Measurements from ENCODE around the gene ABHD12. TPM values are rescaled to one million over a fixed set of nuclear protein-coding genes. Genes with fewer than 3 reads are reported as not detected.

The ABHD12 gene
- polyA plus RNA-seq, 6 donors from 2014 or later, result 15.7 to 23.1 (median 20.3) TPM

GRCh38 chr20:25297141-25297905 lies 93.3 kb downstream of the ABHD12 start:
- Mint-ChIP-seq H3K9me3 (no peaks in the 10 kb centered on the region), H3K4me1 (peaks cover 4 to 6% (median 6%) of the 10 kb centered on the region in 3 donors), H3K36me3 (no peaks in the 10 kb centered on the region), H3K27ac (peak overlapping the region in 1 of 6 donors; percentile 81), H3K4me3 (peak overlapping the region in 1 of 8 donors; percentile 29), H3K27me3 (no peaks in the 10 kb centered on the region)
- DNase-seq (no peak), ATAC-seq (ENCODE audit: low read depth in 2 of 2) (no peak)

- no peaks in the 10 kb centered on the region for H3K36me3 Mint-ChIP-seq
- ATAC-seq (ENCODE audit: low read depth in 2 of 2), result no peak
- no peaks in the 10 kb centered on the region for H3K9me3 Mint-ChIP-seq
- no peak for DNase-seq
- peaks cover 4 to 6% (median 6%) of the 10 kb centered on the region in 3 donors for H3K4me1 Mint-ChIP-seq
- H3K4me3 Mint-ChIP-seq, result no peak overlapping the region
- H3K27me3 Mint-ChIP-seq, result no peaks in the 10 kb centered on the region
- peak overlapping the region in 4 of 6 donors; percentile 11 to 47 (median 16) for H3K27ac Mint-ChIP-seq
Observed at GRCh38 chr20:25296094-25297093, 94.2 kb downstream of the ABHD12 start.

- H3K9me3 Mint-ChIP-seq, result no peaks in the 10 kb centered on the region
- DNase-seq (no peak), ATAC-seq (ENCODE audit: low read depth in 2 of 2) (no peak)
- H3K4me1 Mint-ChIP-seq, result peaks cover 4 to 6% (median 6%) of the 10 kb centered on the region in 3 donors
- H3K27ac Mint-ChIP-seq, result no peak overlapping the region
- H3K36me3 Mint-ChIP-seq, result no peaks in the 10 kb centered on the region
- H3K4me3 Mint-ChIP-seq, result no peak overlapping the region
- no peaks in the 10 kb centered on the region for H3K27me3 Mint-ChIP-seq
Observed at GRCh38 chr20:25295386-25296093, 95.1 kb downstream of the ABHD12 start.

GRCh38 chr20:25294459-25295385 lies 95.9 kb downstream of the ABHD12 start:
- Mint-ChIP-seq H3K4me1 (peaks cover 4 to 6% (median 6%) of the 10 kb centered on the region in 3 donors), H3K9me3 (no peaks in the 10 kb centered on the region), H3K27ac (no peak overlapping the region), H3K27me3 (no peaks in the 10 kb centered on the region), H3K4me3 (no peak overlapping the region), H3K36me3 (no peaks in the 10 kb centered on the region)
- peak; percentile 83 to 92 for ATAC-seq (ENCODE audit: low read depth in 2 of 2)
- peak; percentile 61 for DNase-seq

GRCh38 chr20:25293910-25294458 lies 96.7 kb downstream of the ABHD12 start:
- no peaks in the 10 kb centered on the region for H3K36me3 Mint-ChIP-seq
- H3K27ac Mint-ChIP-seq, result no peak overlapping the region
- peaks cover 4 to 7% (median 6%) of the 10 kb centered on the region in 3 donors for H3K4me1 Mint-ChIP-seq

GRCh38 chr20:25293507-25293906 lies 97.1 kb downstream of the ABHD12 start:
- Mint-ChIP-seq H3K9me3 (no peaks in the 10 kb centered on the region), H3K4me1 (peaks cover 7 to 12% (median 7%) of the 10 kb centered on the region in 3 donors), H3K27me3 (no peaks in the 10 kb centered on the region), H3K4me3 (no peak overlapping the region), H3K27ac (peak overlapping the region in 1 of 6 donors; percentile 66), H3K36me3 (no peaks in the 10 kb centered on the region)
- ATAC-seq (ENCODE audit: low read depth in 2 of 2) (no peak), DNase-seq (no peak)

More at GRCh38 chr20:25293910-25294458, 96.7 kb downstream of the ABHD12 start:
- ATAC-seq (ENCODE audit: low read depth in 2 of 2), result no peak
- DNase-seq, result no peak
- H3K4me3 Mint-ChIP-seq, result no peak overlapping the region
- H3K27me3 Mint-ChIP-seq, result no peaks in the 10 kb centered on the region
- H3K9me3 Mint-ChIP-seq, result no peaks in the 10 kb centered on the region

- peaks cover 7 to 17% (median 7%) of the 10 kb centered on the region in 3 donors for H3K4me1 Mint-ChIP-seq
- no peaks in the 10 kb centered on the region for H3K36me3 Mint-ChIP-seq
- ATAC-seq (ENCODE audit: low read depth in 2 of 2) (no peak), DNase-seq (no peak)
- H3K27me3 Mint-ChIP-seq, result no peaks in the 10 kb centered on the region
- H3K4me3 Mint-ChIP-seq, result no peak overlapping the region
- H3K9me3 Mint-ChIP-seq, result no peaks in the 10 kb centered on the region
- H3K27ac Mint-ChIP-seq, result no peak overlapping the region
Observed at GRCh38 chr20:25292176-25292891, 98.3 kb downstream of the ABHD12 start.

- no peak for DNase-seq
- Mint-ChIP-seq H3K36me3 (peaks cover 7% of the 10 kb centered on the region in 2 donors), H3K9me3 (no peaks in the 10 kb centered on the region)
Observed at GRCh38 chr20:25291432-25292133, 99.1 kb downstream of the ABHD12 start.

GRCh38 chr20:25290646-25291431 lies 99.8 kb downstream of the ABHD12 start:
- no peaks in the 10 kb centered on the region for H3K27me3 Mint-ChIP-seq
- H3K27ac Mint-ChIP-seq, result no peak overlapping the region
- H3K9me3 Mint-ChIP-seq, result no peaks in the 10 kb centered on the region
- H3K4me3 Mint-ChIP-seq, result no peak overlapping the region
- ATAC-seq (ENCODE audit: low read depth in 2 of 2), result no peak
- H3K4me1 Mint-ChIP-seq, result peaks cover 7 to 11% (median 7%) of the 10 kb centered on the region in 3 donors
- no peak for DNase-seq
- peaks cover 10 to 11% of the 10 kb centered on the region in 2 donors for H3K36me3 Mint-ChIP-seq

More at GRCh38 chr20:25291432-25292133, 99.1 kb downstream of the ABHD12 start:
- Mint-ChIP-seq H3K4me3 (no peak overlapping the region), H3K4me1 (peaks cover 7 to 15% (median 7%) of the 10 kb centered on the region in 3 donors), H3K27me3 (no peaks in the 10 kb centered on the region), H3K27ac (no peak overlapping the region)
- no peak for ATAC-seq (ENCODE audit: low read depth in 2 of 2)

GRCh38 chr20:25289886-25290597 lies 100.6 kb downstream of the ABHD12 start:
- no peaks in the 10 kb centered on the region for H3K27me3 Mint-ChIP-seq
- H3K9me3 Mint-ChIP-seq, result no peaks in the 10 kb centered on the region
- ATAC-seq (ENCODE audit: low read depth in 2 of 2), result no peak
- no peak overlapping the region for H3K4me3 Mint-ChIP-seq
- H3K36me3 Mint-ChIP-seq, result peaks cover 17 to 19% of the 10 kb centered on the region in 2 donors
- H3K4me1 Mint-ChIP-seq, result peaks cover 7 to 11% (median 7%) of the 10 kb centered on the region in 3 donors
- DNase-seq, result no peak
- no peak overlapping the region for H3K27ac Mint-ChIP-seq

All from naive B cell (primary cell).